TTC549 (cell line): ENCODE results near the gene KRTAP6-1.

Experiments
- FAIRE-seq: peaks from 2 replicates; lab custom pipeline; 2012; peaks lifted over from hg19 to GRCh38; lab: Jason Lieb, UNC

Gene KRTAP6-1, protein sequence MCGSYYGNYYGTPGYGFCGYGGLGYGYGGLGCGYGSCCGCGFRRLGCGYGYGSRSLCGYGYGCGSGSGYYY

DNA sequence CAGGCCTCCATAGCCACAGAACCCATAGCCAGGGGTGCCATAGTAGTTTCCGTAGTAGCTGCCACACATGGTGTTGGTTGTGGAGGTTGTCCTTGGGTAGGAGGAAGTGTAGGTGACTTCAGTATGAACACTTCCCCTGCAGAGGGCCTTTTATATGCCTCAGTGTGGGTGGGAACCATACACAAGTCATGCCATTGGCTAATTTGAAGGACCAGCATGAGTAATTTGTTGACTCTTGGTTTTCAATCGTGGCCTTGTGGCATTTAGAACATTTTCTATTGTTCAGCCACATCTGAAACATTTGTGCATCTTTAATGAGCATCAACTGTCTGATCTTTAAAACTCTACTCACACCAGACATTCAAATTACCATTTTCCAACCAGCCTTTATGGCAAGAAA, at the start of gene KRTAP6-1:
Gene KRTAP6-1 (minus strand): TSS at position 95 of the 400 bp plus-strand sequence. CDS start 26 bp downstream, at position 69.
- no peak for FAIRE-seq

DNA sequence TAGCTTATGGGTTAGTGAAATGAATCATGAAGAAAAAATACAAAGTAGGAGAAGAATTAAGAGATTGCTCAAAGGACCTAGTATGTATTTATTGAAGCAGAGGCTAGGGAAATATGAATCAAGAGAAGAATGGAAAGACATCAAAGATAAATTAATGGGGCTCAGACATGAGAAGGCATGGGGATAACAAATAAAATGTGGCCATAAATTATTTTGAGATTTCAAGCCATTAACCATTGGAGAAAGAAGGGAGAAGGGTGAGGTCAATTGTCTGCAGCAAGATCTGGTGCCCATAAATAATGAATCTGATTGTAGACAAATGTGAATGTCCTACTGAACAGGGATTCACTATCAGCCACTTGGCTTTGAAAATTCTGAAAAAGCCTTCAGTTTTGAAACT, 39.2 kb upstream of the KRTAP6-1 start:
- FAIRE-seq, result no peak

DNA sequence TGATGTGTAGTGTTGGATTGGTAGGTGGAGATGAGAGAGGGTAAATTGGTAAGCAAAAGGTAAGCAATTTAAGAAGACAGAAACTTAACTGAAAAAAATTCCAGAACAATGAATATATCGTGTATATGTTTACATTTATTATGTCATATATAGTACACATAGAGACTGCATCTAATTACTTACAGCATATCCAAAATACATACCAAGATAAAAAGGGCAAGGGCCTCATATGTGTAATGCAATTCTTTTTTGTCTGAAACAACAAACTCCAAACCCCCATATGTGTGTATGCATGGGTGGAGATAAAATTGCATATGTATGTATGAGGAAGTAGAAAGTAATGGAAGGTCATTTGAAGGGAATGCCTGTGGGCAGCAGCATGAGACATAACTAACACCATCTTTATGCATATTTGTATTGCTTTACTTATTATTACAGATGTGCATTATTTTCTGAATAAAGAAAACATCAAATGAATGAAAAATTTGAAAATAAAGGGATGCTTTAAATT, 33.2 kb upstream of the KRTAP6-1 start:
- no peak for FAIRE-seq

GRCh38 chr21:30642564-30642963, 28.8 kb upstream of the KRTAP6-1 start, which contains the start of gene KRTAP20-3:
KRTAP20-3 (plus strand) TSS chr21:30642864.
- no peak for FAIRE-seq

- no peak for FAIRE-seq
Observed at GRCh38 chr21:30638686-30639085, 25.0 kb upstream of the KRTAP6-1 start.

- no peak for FAIRE-seq
Observed at GRCh38 chr21:30634906-30635305, 21.2 kb upstream of the KRTAP6-1 start, which contains the start of gene KRTAP20-2. KRTAP20-2 (plus strand) TSS chr21:30635206; CDS start chr21:30635264, 58 bp downstream.

DNA sequence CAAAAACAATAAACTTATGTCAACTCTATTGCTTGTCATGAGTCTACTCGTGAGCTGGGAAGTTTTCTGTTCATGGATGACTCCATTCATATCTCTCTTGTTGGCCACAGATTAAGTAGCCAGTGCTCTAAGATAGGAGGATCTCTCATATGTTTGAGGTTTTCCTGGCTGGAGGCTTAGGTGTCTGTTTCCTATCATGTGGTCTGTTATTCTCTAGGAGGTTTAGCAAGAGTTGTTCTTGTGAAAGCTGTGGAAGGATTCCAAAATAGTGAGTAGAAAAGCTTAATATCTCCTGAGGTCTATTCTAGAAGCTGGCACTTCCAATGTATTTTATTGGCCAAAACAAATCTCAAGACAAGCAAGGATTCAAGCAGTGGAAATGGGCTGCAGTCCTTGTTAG, 15.5 kb upstream of the KRTAP6-1 start:
- FAIRE-seq, result no peak

- FAIRE-seq, result no peak
Observed at GRCh38 chr21:30628109-30628508, 14.4 kb upstream of the KRTAP6-1 start.

DNA sequence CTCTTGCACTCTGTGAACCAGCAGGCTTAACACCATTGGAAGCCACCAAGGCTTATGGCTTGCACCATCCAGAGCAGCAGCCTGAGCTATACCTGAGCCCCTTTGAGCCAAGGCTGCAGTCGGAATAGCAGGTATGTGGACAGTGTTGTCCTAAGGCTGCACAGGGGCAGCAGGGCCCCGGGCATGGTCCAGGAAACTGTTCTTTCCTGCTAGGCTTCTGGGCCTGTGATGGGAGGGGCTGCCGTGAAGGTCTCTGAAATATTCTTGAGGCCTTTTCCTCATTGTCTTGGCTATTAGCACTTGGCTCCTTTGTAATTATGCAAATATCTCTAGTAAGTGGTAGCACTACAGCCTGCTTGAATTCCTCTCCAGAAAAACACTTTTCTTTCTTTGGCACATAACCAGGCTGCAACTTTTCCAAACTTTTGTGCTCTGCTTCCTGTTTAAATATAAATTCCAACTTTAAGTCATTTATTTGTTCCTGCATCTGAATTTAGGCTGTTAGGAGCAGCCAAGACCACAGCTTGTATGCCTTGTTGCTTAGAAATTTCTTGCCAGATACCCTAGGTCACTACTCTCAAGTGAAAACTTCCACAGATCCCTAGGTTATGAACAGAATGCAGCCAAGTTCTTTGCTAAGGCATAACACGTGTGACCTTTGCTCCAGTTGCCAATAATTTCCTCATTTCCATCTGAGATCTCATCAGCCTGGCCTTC, 11.9 kb upstream of the KRTAP6-1 start:
- no peak for FAIRE-seq

DNA sequence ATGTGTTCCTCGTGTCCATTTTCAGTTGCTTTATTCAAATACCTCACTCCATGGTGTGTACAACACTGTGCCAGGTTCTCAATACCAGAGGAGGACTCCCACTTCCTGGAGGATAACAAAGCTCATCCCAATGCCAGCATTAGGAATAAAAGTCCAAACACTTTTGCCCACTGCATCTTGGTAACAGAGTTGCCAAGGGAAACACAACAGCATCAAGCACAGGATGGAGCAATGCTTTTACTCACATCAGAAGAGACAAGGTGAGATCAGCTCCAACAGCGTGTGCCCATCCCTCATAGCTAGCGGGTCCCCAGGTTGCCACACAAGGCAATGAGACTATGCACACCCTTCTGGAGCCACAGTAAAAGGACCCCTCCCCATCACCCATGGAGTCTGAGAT, 9.6 kb upstream of the KRTAP6-1 start:
- no peak for FAIRE-seq

DNA sequence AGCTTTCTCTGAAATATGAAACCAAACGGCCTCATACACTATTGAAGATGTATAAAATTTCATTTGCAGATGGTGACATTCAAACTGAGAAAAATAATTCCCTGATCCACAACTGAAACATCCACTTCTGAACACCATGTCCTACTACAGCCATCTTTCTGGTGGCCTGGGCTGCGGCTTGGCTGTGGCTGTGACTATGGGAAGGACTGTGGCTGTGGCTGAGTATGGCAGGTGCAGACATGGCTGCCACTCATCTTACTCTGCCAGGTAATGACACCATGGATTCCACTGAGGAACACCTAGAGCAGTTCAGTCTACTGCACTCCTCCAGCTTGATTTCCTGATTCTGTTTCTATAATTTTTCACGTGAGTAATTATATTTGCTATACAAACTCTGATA, 6.8 kb upstream of the KRTAP6-1 start, which contains the start of gene KRTAP20-4:
Gene KRTAP20-4 (plus strand): TSS at position 106 of the 400 bp plus-strand sequence.
- FAIRE-seq, result no peak

DNA sequence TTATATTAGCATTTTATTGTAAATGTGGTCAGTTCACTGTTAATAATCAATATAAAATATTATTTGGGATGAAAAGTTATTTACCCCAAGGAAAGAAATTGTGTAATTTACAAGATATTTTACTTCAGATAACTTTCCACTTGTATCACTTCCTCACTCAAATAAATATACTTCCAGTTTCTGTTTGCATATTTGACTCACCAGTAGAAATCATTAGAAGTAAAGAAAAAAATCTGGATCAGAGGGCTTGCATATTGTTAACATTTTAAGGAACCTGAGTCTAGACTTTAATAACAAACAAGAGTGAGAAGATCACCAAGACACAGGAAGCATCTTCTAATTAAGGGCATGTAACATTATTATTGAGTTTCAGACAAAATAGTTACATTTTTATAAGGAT, 6.3 kb upstream of the KRTAP6-1 start:
- no peak for FAIRE-seq

DNA sequence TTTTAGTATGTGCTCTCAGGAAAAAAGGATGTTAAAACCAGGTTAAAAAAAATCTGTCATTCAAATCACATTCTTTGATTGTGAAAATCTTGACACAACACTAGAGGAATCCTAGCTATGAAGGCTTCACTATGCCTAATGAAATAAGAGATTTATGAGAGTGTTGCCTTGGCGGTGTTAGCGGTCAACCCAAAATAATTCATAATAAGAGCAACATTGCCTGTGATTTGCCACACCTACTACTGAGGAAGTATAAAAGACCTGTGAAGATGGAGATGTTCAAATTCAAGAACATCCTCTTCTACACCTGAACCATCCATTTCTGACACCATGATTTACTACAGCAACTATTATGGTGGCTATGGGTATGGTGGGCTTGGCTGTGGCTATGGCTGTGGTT, 2.4 kb upstream of the KRTAP6-1 start, which contains the start of gene KRTAP20-1:
Gene KRTAP20-1 (plus strand): TSS at position 301 of the 400 bp plus-strand sequence. CDS start 30 bp downstream, at position 331.
- no peak for FAIRE-seq

DNA sequence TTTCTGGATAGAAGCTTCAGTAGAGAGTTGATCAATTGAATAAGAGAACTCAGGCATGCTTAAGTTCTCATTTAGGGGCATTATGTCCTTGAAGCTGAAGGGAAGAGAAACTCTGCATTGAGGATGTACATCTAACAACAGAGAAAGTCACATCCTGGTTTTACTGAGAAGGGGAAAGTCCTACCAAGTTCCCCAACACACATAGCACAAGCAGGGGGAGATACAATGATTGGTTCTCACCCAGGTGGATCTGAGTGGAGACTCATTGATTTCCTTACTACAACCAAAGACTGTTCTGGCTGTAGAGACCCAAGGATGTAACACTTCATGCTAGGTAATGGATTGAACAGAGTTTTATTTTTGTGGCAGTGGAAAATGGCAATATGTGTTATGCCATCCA, 1.5 kb upstream of the KRTAP6-1 start:
- no peak for FAIRE-seq

GRCh38 chr21:30612132-30612531, 1.6 kb downstream of the KRTAP6-1 start:
- FAIRE-seq, result no peak

GRCh38 chr21:30605968-30606367, 7.8 kb downstream of the KRTAP6-1 start:
- FAIRE-seq, result no peak

DNA sequence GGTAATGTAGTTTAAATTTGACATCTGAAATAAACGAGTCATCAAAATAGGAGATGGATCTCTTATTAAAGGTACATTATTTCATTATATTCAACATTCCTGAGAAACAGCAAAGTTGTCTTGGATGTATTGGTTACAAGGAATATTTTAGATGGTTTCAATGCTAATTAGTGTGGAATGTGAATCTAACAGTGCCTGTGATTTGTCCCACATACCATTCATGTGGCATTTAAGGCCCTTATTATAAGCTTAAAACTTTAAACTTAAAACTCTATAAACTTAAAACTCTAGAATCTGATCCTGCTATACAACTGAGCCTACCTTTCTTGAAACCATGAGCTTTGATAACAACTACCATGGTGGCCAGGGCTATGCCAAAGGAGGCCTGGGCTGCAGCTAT, 12.9 kb downstream of the KRTAP6-1 start, which contains the start of gene KRTAP22-1:
Gene KRTAP22-1 (plus strand): TSS at position 301 of the 400 bp plus-strand sequence.
- FAIRE-seq, result no peak

- no peak for FAIRE-seq
Observed at GRCh38 chr21:30598802-30599201, 14.9 kb downstream of the KRTAP6-1 start, which contains the start of gene KRTAP6-2. KRTAP6-2 (minus strand) TSS chr21:30598902; CDS start chr21:30598874, 28 bp downstream.

DNA sequence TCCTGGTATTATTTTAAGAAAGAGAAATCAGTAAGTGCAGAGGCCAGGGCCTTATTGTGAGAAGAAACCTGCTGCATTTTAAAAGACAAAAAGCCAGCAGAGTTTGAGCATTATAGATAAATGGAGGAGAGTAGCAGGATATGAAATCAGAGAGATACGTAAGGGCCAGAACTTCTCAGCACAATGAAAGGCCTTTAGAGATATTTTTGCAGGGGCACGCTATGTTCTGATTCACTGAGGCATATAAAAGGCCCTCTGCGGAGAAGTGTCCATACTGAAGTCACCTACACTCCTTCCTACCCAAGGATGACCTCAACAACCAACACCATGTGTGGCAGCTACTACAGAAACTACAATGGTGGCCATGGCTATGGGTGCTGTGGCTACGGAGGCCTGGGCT, 21.6 kb downstream of the KRTAP6-1 start, which contains the start of gene KRTAP6-3:
Gene KRTAP6-3 (plus strand): TSS at position 301 of the 400 bp plus-strand sequence. CDS start 6 bp downstream, at position 307.
- FAIRE-seq, result no peak

DNA sequence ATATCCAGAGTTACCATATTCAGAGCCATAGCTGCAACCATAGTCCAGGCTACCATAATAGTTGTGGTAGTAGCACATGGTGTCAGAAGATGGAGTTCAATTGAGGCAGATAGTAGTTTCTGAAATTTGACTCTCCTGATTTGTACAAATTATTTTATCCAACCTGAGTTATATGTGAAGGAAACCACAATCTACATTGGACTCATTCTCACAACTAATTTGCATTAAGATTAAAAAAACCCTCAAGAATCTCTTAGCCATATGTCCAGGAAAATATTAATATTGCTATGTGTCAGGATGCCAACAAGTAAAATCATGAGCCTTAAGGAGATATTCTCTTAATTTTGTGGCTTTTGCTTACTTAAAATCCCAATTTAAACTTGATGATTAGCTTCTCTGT, 23.4 kb downstream of the KRTAP6-1 start, which contains the start of gene KRTAP22-2:
Gene KRTAP22-2 (minus strand): TSS at position 101 of the 400 bp plus-strand sequence.
- FAIRE-seq, result no peak

DNA sequence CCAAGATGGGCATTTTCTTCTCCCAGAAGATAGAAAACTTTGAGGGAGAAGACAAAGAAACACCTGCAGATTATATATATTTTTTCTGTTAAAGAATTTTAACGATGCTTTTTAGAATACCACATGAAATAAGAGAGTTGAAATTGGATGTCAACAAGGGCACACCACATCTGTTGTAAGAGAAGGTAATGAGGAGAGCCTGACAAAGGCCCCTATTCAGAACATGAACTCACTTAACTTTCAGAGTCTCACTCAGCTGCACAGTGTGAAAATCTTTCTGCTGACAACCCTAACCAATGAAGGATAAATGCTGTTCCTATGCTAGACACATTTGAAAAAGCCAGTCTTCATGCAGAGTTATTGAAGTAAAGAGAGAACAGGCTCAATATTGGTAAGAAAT, 30.9 kb downstream of the KRTAP6-1 start:
- no peak for FAIRE-seq

GRCh38 chr21:30580132-30580531, 33.6 kb downstream of the KRTAP6-1 start:
- FAIRE-seq, result no peak

- no peak for FAIRE-seq
Observed at GRCh38 chr21:30579346-30579745, 34.4 kb downstream of the KRTAP6-1 start.
